Neural progenitor cell (in vitro differentiated cells): Measurements from ENCODE around the gene TEX35. TPM values are rescaled to one million over a fixed set of nuclear protein-coding genes. Genes with fewer than 3 reads are reported as not detected.

ENCODE experiments used
- DNase-seq: peaks from one replicate; pipeline ENCODE4 v3.0.0-alpha.2; 2016; ENCODE audit warnings: low spot score
- H2AFZ ChIP-seq: fragments of 200-600 bp; sonication (generic); replicated peaks from 2 replicates; pipeline ENCODE4 v1.6.1; 2016; ENCODE audit warnings: antibody characterized with exemption
- H3F3A ChIP-seq: fragments of 200-600 bp; sonication (generic); 2 replicates; pipeline ENCODE4 v1.6.1; 2016; ENCODE audit warnings: antibody characterized with exemption, low read depth
- H3K27ac ChIP-seq: fragments of 200-600 bp; sonication (generic); 2 replicates; pipeline ENCODE4 v1.5.1; 2016; ENCODE audit warnings: mild to moderate bottlenecking
- H3K27me3 ChIP-seq: fragments of 200-600 bp; sonication (generic); 2 replicates; pipeline ENCODE4 v1.6.1; 2016; ENCODE audit warnings: mild to moderate bottlenecking, moderate library complexity
- H3K36me3 ChIP-seq: fragments of 200-600 bp; sonication (generic); 2 replicates; pipeline ENCODE4 v1.5.1; 2016
- H3K4me1 ChIP-seq: fragments of 200-600 bp; sonication (generic); 2 replicates; pipeline ENCODE4 v1.6.1; 2016; ENCODE audit warnings: mixed run types
- H3K4me2 ChIP-seq: fragments of 200-600 bp; sonication (generic); 2 replicates; pipeline ENCODE4 v1.6.1; 2016
- H3K4me3 ChIP-seq: fragments of 200-600 bp; sonication (generic); 2 replicates; pipeline ENCODE4 v1.5.1; 2016
- H3K79me2 ChIP-seq: fragments of 200-600 bp; sonication (generic); 2 replicates; pipeline ENCODE4 v1.6.1; 2016; ENCODE audit warnings: low read depth
- H3K9ac ChIP-seq: fragments of 200-600 bp; sonication (generic); 2 replicates; pipeline ENCODE4 v1.6.1; 2016
- H3K9me3 ChIP-seq: fragments of 200-600 bp; sonication (generic); 2 replicates; pipeline ENCODE4 v1.5.1; 2016; ENCODE audit warnings: low read depth
- H4K20me1 ChIP-seq: fragments of 200-600 bp; sonication (generic); 2 replicates; pipeline ENCODE4 v1.6.1; 2016; ENCODE audit warnings: low read depth
- H3K27ac Mint-ChIP-seq: 3 replicates; pipeline ENCODE4 v1.8.0; 2021; ENCODE audit warnings: mixed read lengths
- H3K27me3 Mint-ChIP-seq: 2 replicates; pipeline ENCODE4 v1.8.0; 2022; ENCODE audit warnings: low read depth, mild to moderate bottlenecking, inconsistent platforms, moderate library complexity, mixed read lengths; ENCODE audit not compliant: insufficient read depth
- H3K36me3 Mint-ChIP-seq: 3 replicates; pipeline ENCODE4 v1.8.0; 2021; ENCODE audit warnings: mixed read lengths
- H3K4me1 Mint-ChIP-seq: 3 replicates; pipeline ENCODE4 v1.8.0; 2021; ENCODE audit warnings: mixed read lengths
- H3K4me3 Mint-ChIP-seq: 3 replicates; pipeline ENCODE4 v1.8.0; 2021; ENCODE audit warnings: mild to moderate bottlenecking, moderate library complexity, mixed read lengths
- H3K9me3 Mint-ChIP-seq: 3 replicates; pipeline ENCODE4 v1.8.0; 2020; ENCODE audit warnings: mixed read lengths
- CTCF ChIP-seq: fragments of 200-600 bp; sonication (generic); IDR thresholded peaks from 2 replicates; pipeline ENCODE4 v1.5.1; 2017; ENCODE audit warnings: antibody characterized with exemption, mild to moderate bottlenecking
- EZH2 ChIP-seq: fragments of 200-600 bp; sonication (generic); IDR thresholded peaks from 2 replicates; pipeline ENCODE4 v1.6.1; 2017; ENCODE audit warnings: antibody characterized with exemption, mild to moderate bottlenecking, moderate library complexity
- EZH2phosphoT487 ChIP-seq: fragments of 200-600 bp; sonication (generic); IDR thresholded peaks from 2 replicates; pipeline ENCODE4 v1.6.1; 2017; ENCODE audit warnings: antibody characterized with exemption
- total RNA-seq: library from RNA; depleted of rRNA; stranded (reverse); fragments of >200 nt; gene quantifications from 2 replicates; pipeline ENCODE4 v1.2.3, GENCODE V29; 2015; ENCODE audit warnings: low replicate concordance

Gene TEX35
- total RNA-seq, 1 donor from 2014 or later: not detected

DNA sequence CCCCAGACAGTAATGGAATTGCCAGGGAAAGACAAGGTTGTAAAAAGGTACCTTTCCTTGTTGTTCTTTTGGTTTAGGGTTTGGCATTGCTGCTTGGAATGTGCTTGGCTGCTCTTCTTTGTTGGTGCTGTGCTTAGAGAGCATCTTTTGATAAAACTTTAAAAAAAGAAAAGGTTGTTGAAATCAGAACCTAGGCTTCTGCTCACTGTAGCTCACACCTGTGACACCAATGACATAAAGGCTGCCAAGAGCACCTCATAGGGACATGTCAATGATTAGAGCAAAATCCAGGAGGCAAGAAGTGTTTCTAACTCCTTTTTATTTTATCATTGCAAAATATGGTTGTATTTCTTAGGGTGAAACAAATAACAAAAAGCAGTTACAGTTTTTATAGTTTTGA is 45.1 kb upstream of the TEX35 start:
- Histone ChIP-seq H3K27me3 (no peaks in the 10 kb centered on the region), H3K4me3 (no peak overlapping the region), H3K4me2 (no peak overlapping the region), H2AFZ (no peak overlapping the region), H4K20me1 (no peaks in the 10 kb centered on the region), H3K9me3 (no peaks in the 10 kb centered on the region), H3K79me2 (no peaks in the 10 kb centered on the region), H3F3A (no peaks in the 10 kb centered on the region), H3K27ac (no peak overlapping the region), H3K36me3 (no peaks in the 10 kb centered on the region), H3K9ac (no peak overlapping the region), H3K4me1 (no peaks in the 10 kb centered on the region)
- Mint-ChIP-seq H3K4me3 (no peak overlapping the region), H3K27ac (no peak overlapping the region), H3K4me1 (no peaks in the 10 kb centered on the region), H3K9me3 (no peaks in the 10 kb centered on the region), H3K36me3 (peaks cover 19% of the 10 kb centered on the region), H3K27me3 (no peaks in the 10 kb centered on the region)
- no peak for DNase-seq
- no peak for TF ChIP-seq EZH2
- TF ChIP-seq EZH2phosphoT487: no peak
- TF ChIP-seq CTCF: no peak

- Histone ChIP-seq H3K79me2 (no peaks in the 10 kb centered on the region), H2AFZ (no peak overlapping the region), H3K36me3 (peaks cover 5% of the 10 kb centered on the region), H4K20me1 (no peaks in the 10 kb centered on the region), H3K27me3 (no peaks in the 10 kb centered on the region), H3K9me3 (no peaks in the 10 kb centered on the region), H3F3A (no peaks in the 10 kb centered on the region), H3K4me3 (no peak overlapping the region), H3K9ac (no peak overlapping the region), H3K4me2 (no peak overlapping the region), H3K27ac (no peak overlapping the region), H3K4me1 (no peaks in the 10 kb centered on the region)
- DNase-seq: no peak
- no peak for TF ChIP-seq EZH2phosphoT487
- TF ChIP-seq CTCF: no peak
- no peak for TF ChIP-seq EZH2
- Mint-ChIP-seq H3K27ac (no peak overlapping the region), H3K27me3 (no peaks in the 10 kb centered on the region), H3K4me3 (no peak overlapping the region), H3K36me3 (peaks cover 23% of the 10 kb centered on the region), H3K4me1 (no peaks in the 10 kb centered on the region), H3K9me3 (no peaks in the 10 kb centered on the region)
Measured at GRCh38 chr1:178470411-178470960, 42.4 kb upstream of the TEX35 start.

DNA sequence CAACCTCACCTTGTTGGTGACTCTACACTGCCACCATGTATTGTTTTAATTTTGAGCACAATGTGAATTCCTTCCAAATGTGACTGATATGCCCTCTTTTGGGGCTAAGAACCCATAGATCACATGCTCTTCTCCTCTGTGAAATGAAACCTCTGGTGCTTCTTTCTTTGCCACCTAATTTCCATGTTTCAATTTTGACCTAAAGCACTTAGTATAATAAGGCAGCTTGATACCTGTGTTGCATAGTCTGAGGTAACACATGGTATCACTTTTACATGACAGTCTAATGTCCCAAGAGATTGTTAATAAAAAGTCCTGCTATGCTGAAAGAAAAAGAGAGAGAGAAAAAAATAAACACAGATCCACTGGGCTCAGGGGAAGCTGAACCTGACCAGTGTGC is 40.4 kb upstream of the TEX35 start:
- Histone ChIP-seq H3K27ac (no peak overlapping the region), H3K4me2 (no peak overlapping the region), H3K4me1 (no peaks in the 10 kb centered on the region), H3K36me3 (peaks cover 5% of the 10 kb centered on the region), H3F3A (no peaks in the 10 kb centered on the region), H3K9me3 (no peaks in the 10 kb centered on the region), H2AFZ (no peak overlapping the region), H3K79me2 (no peaks in the 10 kb centered on the region), H4K20me1 (no peaks in the 10 kb centered on the region), H3K4me3 (no peak overlapping the region), H3K9ac (no peak overlapping the region), H3K27me3 (no peaks in the 10 kb centered on the region)
- Mint-ChIP-seq H3K36me3 (peaks cover 22% of the 10 kb centered on the region), H3K4me1 (no peaks in the 10 kb centered on the region), H3K27ac (no peak overlapping the region), H3K4me3 (no peak overlapping the region), H3K27me3 (no peaks in the 10 kb centered on the region), H3K9me3 (no peaks in the 10 kb centered on the region)
- DNase-seq: no peak
- TF ChIP-seq EZH2 (no peak), CTCF (no peak), EZH2phosphoT487 (no peak)
